Mucosa of descending colon (tissue), 3 donors: ENCODE results near the gene ANKRD28. TPM values are rescaled to one million over a fixed set of nuclear protein-coding genes. Genes with fewer than 3 reads are reported as not detected.
"Not testable (repeated sequence)": the region's sequence is repeated elsewhere in the genome, so short reads cannot be mapped to it uniquely, and the experiment has no call there.

Source experiments
- ATAC-seq: fragments of 200-7000 bp; cut with Tn5 transposase; one replicate; pipeline ENCODE4 v1.9.1; 2020; ENCODE audit warnings: mild to moderate bottlenecking, moderate library complexity
- DNase-seq, 3 donors: peaks; one replicate each; pipeline ENCODE4 v3.0.0-alpha.2; 2020
- H3K36me3 ChIP-seq: fragments of 200-600 bp; one replicate; pipeline ENCODE4 v1.8.0; 2021; ENCODE audit warnings: low read depth, mild to moderate bottlenecking
- H3K4me1 ChIP-seq: fragments of 200-600 bp; one replicate; pipeline ENCODE4 v1.8.0; 2021; ENCODE audit warnings: low read depth, mild to moderate bottlenecking
- H3K4me3 ChIP-seq: fragments of 200-600 bp; one replicate; pipeline ENCODE4 v1.8.0; 2021; ENCODE audit warnings: mild to moderate bottlenecking
- H3K9me3 ChIP-seq: fragments of 200-600 bp; one replicate; pipeline ENCODE4 v1.8.0; 2021; ENCODE audit warnings: mild to moderate bottlenecking
- CTCF ChIP-seq: fragments of 200-600 bp; IDR thresholded peaks from one replicate; pipeline ENCODE4 v1.8.0; 2022; ENCODE audit warnings: antibody characterized with exemption, mild to moderate bottlenecking
- intact Hi-C, 2 donors: fragments of 100-400 bp; cut with DNase I in 1 of 2; cut with micrococcal nuclease in 1 of 2; formaldehyde crosslinking; loops; one replicate each; pipeline versions ENCODE4 v1.11.0 to v1.11.1; 2022; cut with DNase I, micrococcal nuclease
- total RNA-seq, 3 donors: library from RNA; stranded (reverse); fragmentation: NEBNext Ultra II Directional in 2 of 3; extraction: Animal tissue kit (Norgen Biotek cat#: 25700) in 2 of 3; gene quantifications; one replicate each; pipeline versions ENCODE4 v1.2.1 to v1.2.4, GENCODE V29; 2021 to 2023
- donor health status: DM: no; HTN: no; CAD: no; lungs with moderate emphysema.
- donor health status: DM: no; HTN: no; CAD: no.
- donor health status: DM: no; HTN: yes; CAD: no.

Gene ANKRD28
- total RNA-seq, 3 donors from 2014 or later: 50.5 to 57.3 (median 55.3) TPM

- no peak overlapping the region for H3K4me3 ChIP-seq
- no peaks in the 10 kb centered on the region for H3K36me3 ChIP-seq
- no peak for TF ChIP-seq CTCF
- no peaks in the 10 kb centered on the region for H3K4me1 ChIP-seq
- peaks cover 12% of the 10 kb centered on the region for H3K9me3 ChIP-seq
- intact Hi-C loops: no loop called here
- ATAC-seq: no peak
- no peak for DNase-seq
These were observed 53.6 kb downstream of the ANKRD28 start for GRCh38 chr3:15744176-15744575.

GRCh38 chr3:15743587-15744009 lies 54.2 kb downstream of the ANKRD28 start:
- no peaks in the 10 kb centered on the region for H3K36me3 ChIP-seq
- no peak for TF ChIP-seq CTCF
- H3K4me3 ChIP-seq: no peak overlapping the region
- H3K4me1 ChIP-seq: no peaks in the 10 kb centered on the region
- ATAC-seq (no peak), DNase-seq (no peak)
- intact Hi-C loops: no loop called here
- H3K9me3 ChIP-seq: peaks cover 18% of the 10 kb centered on the region

- H3K4me3 ChIP-seq, intact Hi-C loops, H3K4me1 ChIP-seq, H3K36me3 ChIP-seq, DNase-seq, ATAC-seq: not testable (repeated sequence)
- peaks cover 27% of the 10 kb centered on the region for H3K9me3 ChIP-seq
These were observed 55.5 kb downstream of the ANKRD28 start for GRCh38 chr3:15742236-15742635.

GRCh38 chr3:15738616-15739005 lies 59.2 kb downstream of the ANKRD28 start:
- peaks cover 27% of the 10 kb centered on the region for H3K9me3 ChIP-seq
- H3K4me3 ChIP-seq, H3K4me1 ChIP-seq, ATAC-seq, DNase-seq, intact Hi-C loops, H3K36me3 ChIP-seq: not testable (repeated sequence)

- no peak for ATAC-seq
- Histone ChIP-seq H3K4me1 (no peaks in the 10 kb centered on the region), H3K9me3 (no peaks in the 10 kb centered on the region), H3K36me3 (no peaks in the 10 kb centered on the region), H3K4me3 (no peak overlapping the region)
- TF ChIP-seq CTCF: no peak
- intact Hi-C loops: no loop called here
- DNase-seq: no peak
These were observed 66.8 kb downstream of the ANKRD28 start for GRCh38 chr3:15731024-15731423.

GRCh38 chr3:15728766-15729165 lies 69.0 kb downstream of the ANKRD28 start:
- TF ChIP-seq CTCF: no peak
- H3K4me3 ChIP-seq: no peak overlapping the region
- no peaks in the 10 kb centered on the region for H3K36me3 ChIP-seq
- ATAC-seq (no peak), DNase-seq (no peak)
- intact Hi-C loops: no loop called here
- no peaks in the 10 kb centered on the region for H3K9me3 ChIP-seq
- no peaks in the 10 kb centered on the region for H3K4me1 ChIP-seq

- ATAC-seq: no peak
- no peak for DNase-seq
- intact Hi-C loops: no loop called here
- Histone ChIP-seq H3K4me1 (no peaks in the 10 kb centered on the region), H3K9me3 (no peaks in the 10 kb centered on the region), H3K4me3 (no peak overlapping the region), H3K36me3 (no peaks in the 10 kb centered on the region)
- TF ChIP-seq CTCF: no peak
These were observed 70.9 kb downstream of the ANKRD28 start for GRCh38 chr3:15726881-15727280.
